DOHH2 (cell line): Measurements from ENCODE around the gene ERC2.

Source experiments
- EZH2phosphoT487 ChIP-seq: fragments of 200-600 bp; sonication (generic); IDR thresholded peaks from 2 replicates; pipeline ENCODE4 v1.6.1; 2017; ENCODE audit warnings: borderline replicate concordance, mild to moderate bottlenecking, antibody characterized with exemption, low read length, moderate library complexity, mixed read lengths
- TF ChIP-seq, protein P1 (sequence below): fragments of 200-600 bp; sonication (generic); IDR thresholded peaks from one replicate; pipeline ENCODE4 v1.5.1; 2014; ENCODE audit warnings: antibody characterized with exemption, mild to moderate bottlenecking, low read depth, low read length; ENCODE audit not compliant: poor library complexity, severe bottlenecking

DNA sequence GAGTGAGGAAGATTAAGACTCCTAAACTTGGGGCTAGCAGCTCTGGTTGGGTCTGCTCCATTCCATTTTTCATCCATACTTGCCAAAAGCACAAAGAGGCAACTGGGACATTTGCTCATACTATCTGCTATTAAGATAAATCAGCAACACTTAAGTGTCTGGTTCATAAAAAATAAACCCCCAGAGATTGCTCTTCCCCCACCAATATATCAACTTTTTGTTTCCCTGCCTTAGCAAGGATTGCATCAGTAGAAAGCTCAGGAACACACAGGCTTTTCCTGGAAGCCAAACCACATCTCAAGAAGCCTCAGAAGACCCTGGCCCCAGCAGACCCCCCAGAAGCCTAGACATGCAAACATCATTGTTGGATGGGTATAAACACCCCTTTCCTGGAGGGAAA lies 748.8 kb downstream of the ERC2 start:
- TF ChIP-seq, protein P1, sequence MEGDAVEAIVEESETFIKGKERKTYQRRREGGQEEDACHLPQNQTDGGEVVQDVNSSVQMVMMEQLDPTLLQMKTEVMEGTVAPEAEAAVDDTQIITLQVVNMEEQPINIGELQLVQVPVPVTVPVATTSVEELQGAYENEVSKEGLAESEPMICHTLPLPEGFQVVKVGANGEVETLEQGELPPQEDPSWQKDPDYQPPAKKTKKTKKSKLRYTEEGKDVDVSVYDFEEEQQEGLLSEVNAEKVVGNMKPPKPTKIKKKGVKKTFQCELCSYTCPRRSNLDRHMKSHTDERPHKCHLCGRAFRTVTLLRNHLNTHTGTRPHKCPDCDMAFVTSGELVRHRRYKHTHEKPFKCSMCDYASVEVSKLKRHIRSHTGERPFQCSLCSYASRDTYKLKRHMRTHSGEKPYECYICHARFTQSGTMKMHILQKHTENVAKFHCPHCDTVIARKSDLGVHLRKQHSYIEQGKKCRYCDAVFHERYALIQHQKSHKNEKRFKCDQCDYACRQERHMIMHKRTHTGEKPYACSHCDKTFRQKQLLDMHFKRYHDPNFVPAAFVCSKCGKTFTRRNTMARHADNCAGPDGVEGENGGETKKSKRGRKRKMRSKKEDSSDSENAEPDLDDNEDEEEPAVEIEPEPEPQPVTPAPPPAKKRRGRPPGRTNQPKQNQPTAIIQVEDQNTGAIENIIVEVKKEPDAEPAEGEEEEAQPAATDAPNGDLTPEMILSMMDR: no peak
- no peak for TF ChIP-seq EZH2phosphoT487
